ENCODE measurements around the gene MKX.

Gene MKX

DNA sequence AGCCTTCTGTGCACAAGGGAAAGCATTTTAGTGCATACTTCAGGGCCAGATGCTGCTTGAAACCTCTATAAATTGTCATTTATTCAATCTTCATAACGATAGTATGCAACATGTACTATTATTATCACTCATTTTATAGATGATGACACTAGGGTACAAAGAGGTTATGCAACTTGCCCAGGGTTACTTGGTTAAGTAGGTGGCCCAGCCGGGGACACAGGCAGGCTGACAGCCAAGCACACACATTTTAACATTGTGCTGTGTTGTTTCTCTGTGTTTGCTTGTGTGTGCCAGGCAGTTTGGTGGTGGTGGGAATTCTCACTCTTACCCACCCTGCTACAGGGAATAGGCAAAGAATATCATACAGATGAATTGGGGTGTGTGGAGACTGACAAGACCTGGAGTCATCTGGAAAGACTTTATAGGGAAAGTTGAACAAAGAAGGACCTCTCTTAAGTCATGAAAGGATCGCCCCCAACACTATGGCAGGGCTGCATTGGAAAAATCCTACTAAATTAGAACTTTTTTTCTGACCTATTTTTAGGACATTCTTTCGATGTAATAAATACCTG, 98.9 kb downstream of the MKX start:
- DNase-seq (ENCODE audit: low read depth), result no peak

DNA sequence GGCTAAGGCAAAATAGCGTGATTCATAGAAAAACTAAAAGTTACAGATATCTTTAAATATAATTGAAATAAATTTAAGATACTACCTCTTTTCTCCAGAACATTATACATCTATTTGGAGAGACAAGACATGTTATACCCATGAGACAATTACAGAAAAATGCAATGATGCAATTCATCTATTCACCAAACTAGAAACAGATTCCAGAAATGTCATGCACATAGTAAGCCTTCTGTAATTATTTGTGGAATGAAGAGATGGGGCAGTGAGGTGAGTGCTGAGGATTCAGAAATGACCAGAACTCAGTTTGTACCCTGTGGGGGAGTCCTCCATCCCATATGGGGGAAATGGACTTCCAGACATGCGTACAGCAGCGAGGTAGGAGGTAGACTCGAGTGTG, 99.4 kb downstream of the MKX start:
- DNase-seq (ENCODE audit: low read depth), result no peak

DNA sequence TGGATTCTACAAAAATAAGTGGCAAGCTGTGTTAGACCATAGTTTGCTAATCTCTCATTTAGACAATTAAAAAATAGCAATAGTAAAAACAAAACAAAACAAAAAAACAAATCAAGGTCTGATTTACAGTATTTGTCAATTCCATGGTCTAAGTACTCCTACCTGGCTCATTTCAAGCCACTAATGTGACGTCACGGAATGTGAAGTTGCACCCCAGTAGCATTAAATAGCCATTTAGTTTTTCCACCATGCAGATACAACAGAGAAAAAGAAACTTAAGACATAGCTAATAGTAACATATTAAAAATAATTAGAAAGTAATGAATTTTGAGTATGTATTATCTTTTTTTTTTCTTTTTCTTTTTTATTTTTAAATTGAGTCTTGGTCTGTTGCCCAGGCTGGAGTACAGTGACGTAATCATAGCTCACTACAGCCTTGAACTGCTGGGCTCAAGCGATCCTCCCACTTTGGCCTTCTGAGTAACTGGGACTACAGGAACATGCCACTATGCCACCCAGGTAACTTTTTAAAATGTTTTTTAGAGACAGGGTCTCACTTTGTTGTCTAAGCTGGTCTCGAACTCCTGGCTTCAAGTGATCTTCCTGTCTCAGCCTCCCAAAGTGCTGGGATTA, 101.2 kb downstream of the MKX start:
- no peak for DNase-seq (ENCODE audit: low read depth)

DNA sequence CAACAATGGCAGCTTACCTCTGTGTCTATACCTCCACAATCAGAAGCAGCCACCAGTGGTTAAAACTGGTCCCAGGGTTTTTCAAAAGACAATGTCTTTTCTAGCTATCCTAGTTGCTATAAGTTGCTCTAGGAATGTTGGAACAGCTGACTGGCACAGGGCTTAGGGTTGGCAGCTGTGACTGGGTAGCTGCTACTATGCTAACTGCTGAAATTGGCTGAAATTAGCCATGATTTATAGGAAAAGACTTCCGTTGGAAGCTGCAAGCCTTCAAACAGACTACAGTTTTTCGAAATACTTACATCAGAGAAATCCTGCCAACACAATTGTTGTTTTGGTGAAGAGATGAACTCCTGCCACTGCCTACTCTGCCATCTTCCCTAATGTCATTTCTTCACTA, 102.3 kb downstream of the MKX start:
- DNase-seq (ENCODE audit: low read depth), result no peak

DNA sequence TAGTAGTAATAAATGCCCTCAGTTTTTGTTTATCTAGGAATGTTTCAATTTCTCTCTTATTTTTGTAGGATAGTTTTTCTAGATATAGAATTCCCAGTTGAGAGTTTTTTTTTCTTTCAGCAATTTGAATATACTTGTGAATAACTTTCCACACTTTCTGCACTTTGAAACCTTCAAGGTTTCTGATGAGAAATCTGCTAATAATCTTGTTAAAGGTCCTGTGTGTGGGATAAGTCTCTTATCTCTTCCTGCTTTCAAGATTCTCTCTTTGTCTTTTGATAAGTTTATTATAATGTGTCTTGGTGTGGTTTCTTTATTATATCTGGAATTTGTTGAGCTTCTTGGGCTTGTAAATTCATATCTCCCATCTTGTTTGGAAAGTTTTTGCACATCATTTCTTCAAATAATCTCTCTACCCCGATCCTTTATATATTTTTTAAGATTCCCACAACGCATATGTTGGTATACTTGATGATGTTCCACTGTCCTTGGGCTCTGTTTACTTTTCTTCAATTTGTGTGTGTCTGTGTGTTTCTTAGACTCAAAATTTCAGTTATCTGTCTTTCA, 103.5 kb downstream of the MKX start:
- DNase-seq (ENCODE audit: low read depth), result no peak

DNA sequence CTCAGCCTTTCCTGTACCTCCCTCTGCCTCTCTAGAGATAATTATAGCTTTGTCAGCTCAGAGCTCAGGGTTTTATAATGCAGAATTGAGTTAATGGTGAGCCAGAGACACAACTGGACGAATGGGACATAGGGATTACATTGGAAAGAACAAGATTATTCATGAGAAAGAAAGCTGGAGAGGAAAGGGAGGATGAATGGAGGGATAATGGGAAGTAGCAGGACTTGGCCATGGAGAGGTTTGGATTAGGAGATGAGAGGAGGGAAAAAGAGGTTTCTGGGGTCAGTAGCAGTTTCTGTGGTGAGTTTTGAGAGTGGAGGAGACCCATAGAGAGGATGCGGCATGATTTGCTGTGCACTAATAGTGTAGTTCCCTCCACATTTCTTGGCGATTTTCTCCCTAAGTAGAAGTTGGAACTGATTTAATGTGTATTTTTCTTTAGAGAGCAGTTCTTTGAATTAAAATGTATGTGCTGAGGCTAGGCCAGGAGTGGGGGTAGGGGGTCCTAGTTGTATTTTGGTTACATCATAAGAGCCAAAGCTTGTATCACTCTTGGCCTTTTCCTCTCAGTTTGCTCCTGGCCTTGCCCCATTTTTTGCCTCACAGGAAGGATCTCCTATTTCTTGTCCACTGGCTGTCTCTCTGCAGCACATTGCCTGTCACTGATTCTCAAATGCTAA, 107.4 kb downstream of the MKX start:
- DNase-seq (ENCODE audit: low read depth), result no peak

DNA sequence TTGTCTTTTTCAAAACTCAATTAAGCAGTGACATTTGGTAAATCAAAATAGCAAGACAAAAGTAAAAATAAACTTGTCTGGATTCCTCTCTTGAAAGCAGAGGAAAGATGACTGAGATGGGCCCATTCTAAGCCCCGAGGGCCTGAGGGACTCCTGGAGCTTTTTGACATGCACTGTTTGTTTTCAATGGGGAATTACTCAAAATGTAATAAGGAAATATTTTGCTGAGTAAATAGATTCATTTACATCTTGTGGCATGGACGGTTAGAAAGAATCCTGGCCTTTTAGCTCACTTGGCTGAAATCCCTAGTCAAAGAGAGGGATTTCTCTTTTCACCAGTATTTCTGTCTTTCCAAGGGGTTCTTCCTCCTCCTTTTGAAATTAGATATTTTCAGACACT, 108.0 kb downstream of the MKX start:
- DNase-seq (ENCODE audit: low read depth), result no peak

DNA sequence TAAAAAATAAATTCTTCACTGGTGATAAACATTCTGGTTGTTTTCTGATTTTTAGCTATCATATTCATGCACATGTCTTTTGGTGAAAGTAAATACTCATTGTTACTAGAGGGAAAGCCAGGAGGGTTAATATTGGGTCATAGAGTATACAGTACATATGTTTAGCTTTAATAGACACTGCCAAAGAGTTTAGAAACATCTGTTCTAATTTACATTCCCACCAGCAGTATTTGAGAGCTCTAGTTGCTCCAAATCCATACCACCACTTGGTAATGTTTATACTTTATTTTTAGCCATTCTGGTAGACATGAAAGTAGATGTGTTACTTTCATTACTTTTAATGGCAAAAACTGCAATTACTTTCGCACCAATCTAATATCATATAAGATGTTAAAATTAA, 108.8 kb downstream of the MKX start:
- DNase-seq (ENCODE audit: low read depth), result no peak

DNA sequence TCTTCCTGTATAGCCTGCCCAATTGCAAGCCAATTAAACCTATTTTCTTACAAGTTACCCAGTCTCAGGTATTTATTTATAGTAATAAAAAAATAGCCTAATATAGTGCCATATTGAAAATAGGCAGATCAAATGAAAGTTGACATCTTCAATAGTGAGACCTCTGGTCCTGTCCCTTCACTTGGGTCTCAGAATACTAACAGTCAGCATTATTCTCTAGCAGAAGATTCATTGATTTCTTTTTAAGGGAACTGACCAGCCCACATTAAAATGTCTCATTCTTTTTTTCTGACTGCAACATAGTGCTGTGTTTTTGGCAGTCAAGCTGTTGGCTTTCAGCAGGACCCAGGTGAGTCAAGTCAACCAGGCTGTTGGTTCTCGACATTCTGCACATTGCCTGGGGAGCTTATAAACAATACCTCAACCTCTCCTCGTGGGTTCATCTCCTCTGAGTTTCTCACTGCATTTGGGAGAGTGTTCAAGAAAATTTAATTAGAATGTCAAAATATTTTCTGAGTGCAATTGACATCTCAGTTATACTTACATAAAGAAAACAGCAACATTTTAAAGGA, 109.8 kb downstream of the MKX start:
- no peak for DNase-seq (ENCODE audit: low read depth)

DNA sequence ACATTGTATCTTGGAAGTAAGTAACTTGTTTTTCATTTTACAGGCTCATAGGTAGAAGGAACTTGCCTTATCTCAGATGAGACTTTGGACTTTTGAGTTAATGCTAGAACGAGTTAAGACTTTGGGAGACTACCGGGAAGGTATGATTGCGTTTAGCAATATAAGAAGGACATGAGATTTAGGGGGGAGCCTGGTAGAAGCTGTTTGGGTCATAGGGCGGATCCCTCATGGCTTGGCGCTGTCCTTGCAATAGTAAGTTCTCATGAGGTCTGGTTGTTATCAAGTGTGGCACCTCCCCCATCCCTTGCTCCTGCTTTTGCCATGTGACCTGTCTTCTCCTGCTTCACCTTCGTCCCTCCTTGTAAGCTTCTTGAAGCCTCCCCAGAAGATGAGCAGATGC, 110.3 kb downstream of the MKX start:
- no peak for DNase-seq (ENCODE audit: low read depth)

DNA sequence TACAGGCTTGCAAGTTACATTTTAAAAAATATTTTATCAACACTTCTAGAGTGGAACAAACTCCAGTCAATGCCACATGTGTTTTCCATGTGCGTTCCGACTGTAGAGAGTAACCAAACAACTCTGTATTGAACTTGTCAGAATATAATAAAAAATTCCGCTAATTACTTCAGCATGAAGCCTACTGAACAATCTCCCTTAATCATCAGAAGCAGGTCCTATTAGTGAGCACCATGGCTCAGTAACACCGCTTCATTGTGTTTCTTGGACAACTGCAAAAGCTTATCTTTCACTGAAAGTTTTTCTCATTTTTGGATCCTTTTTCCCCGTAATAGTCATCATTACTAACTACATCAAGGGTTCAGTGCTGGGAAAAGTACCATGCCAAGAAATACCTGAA, 117.0 kb downstream of the MKX start:
- DNase-seq (ENCODE audit: low read depth), result no peak

DNA sequence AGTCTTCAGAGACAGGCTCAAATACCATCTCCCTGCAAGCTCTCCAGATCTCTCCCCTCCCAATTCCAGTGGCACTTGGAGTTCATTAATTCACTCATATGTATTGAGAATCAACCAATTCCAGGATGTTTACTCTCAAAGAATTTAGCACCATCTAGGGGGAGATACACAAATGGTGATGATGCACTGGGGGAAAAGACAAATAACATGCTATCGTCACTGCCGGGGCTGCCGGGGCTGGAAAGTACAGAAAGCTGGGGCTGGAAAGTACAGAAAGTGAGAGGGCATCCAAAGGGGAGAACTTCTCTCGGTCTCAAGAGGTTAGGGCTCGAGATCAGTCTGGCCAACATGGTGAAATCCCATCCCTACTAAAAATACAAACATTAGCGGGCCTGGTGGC, 118.7 kb downstream of the MKX start:
- DNase-seq (ENCODE audit: low read depth), result no peak

DNA sequence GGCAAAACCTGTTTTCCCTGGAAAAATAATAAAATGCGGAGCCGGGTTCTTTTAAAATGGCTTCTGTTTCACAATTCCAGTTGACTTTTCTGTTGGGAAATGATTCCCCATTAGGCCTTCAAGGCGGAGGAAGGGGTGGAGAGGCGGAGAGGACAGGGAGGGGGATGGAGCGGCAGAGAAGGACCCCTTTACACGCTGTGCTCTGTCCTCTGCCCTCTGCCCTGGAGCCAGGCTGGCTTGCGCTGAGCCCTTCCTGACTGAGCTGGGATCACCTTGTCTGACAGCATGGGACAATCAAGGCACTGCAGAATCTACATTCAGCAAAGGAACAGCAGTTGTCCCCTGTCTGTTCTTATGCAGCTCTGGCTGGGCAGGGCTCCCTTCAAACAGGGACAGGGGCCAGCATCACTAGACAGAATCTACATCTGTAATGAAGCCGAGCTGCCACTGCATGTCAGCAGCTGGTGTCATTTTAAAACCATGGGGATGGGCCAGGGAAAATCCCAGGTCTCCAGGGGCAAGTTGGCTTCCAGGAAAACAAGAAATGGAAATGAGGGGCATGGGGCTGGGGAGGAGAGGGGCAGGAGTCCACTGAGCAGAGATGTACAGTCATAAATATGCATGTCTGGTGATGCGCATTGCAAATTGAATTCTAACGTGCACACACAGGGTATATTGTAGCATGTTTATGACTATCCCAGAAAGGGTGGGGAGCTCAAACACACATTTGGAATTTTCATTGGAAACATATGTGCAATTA, 120.0 kb downstream of the MKX start:
- no peak for DNase-seq (ENCODE audit: low read depth)

DNA sequence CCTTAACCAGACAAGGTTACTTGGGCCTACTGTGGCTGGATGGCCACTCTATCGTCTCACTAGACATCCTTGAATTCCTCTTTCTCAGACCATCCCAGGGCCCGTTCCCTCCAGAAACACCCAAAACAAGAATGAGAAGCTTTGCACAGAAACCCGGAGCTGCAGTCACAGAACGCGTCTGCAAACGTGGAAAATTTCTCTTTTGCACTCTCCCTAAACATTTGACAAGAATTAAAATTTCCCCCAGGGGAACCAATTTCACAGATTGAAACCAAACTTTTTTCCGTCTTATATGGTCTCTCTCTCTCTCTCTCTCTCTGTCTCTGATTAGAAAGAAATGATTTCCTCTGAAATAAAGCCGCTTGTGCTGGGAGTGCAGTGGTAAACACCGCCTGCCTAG, 120.7 kb downstream of the MKX start:
- DNase-seq (ENCODE audit: low read depth), result no peak

Measured in non-pigmented ciliary epithelial cell (primary cell).